Mammary microvascular endothelial cell (primary cell): ENCODE data around the gene DLK1. TPM values are rescaled to one million over a fixed set of nuclear protein-coding genes. Genes with fewer than 3 reads are reported as not detected.

ENCODE experiments used
- total RNA-seq: library from RNA; depleted of rRNA; stranded (reverse); fragments of >200 nt; gene quantifications from 2 replicates; pipeline ENCODE4 v1.2.3, GENCODE V29; 2015

DLK1 gene
- not detected in 2 replicates for total RNA-seq

GRCh38 chr14:100726550-100727085, at the start of gene DLK1:
Gene DLK1 (plus strand): TSS chr14:100726892. CDS start chr14:100727069, 177 bp downstream.

Other genes starting within 250 kb of the DLK1 start
- 0.20 TPM in 2 replicates for gene BEGAIN, start 139.5 kb upstream of the DLK1 start, total RNA-seq
- 4.1 and 5.6 TPM in 2 replicates for gene MEG3, start 99.2 kb downstream of the DLK1 start, total RNA-seq
- not detected in 2 replicates for gene RTL1, start 176.8 kb downstream of the DLK1 start, total RNA-seq